Adrenal gland (tissue), 12 donors: ENCODE results near the gene HMG20B. TPM values are rescaled to one million over a fixed set of nuclear protein-coding genes. Genes with fewer than 3 reads are reported as not detected.

Source experiments
- DNase-seq, 7 donors: peaks; one replicate each; pipeline ENCODE4 v3.0.0-alpha.2; 2019 to 2020
- H3K27ac ChIP-seq, 5 donors: fragments of 200-600 bp; sonication (generic) in 4 of 5; 1 replicate in 3 of 5; 2 replicates in 2 of 5; pipeline versions ENCODE4 v1.5.1 to v1.8.0; 2016 to 2020; ENCODE audit warnings: mild to moderate bottlenecking in 1 of 5
- H3K27me3 ChIP-seq: fragments of 200-600 bp; 2 replicates; pipeline ENCODE4 v1.8.0; 2021
- H3K36me3 ChIP-seq, 2 donors: fragments of 200-600 bp; replicated peaks in 1 of 2; 1 replicate in 1 of 2; 2 replicates in 1 of 2; pipeline versions ENCODE4 v1.5.1 to v1.8.0; 2018 to 2022
- H3K4me1 ChIP-seq, 2 donors: fragments of 200-600 bp; replicated peaks in 1 of 2; 1 replicate in 1 of 2; 2 replicates in 1 of 2; pipeline versions ENCODE4 v1.5.1 to v1.8.0; 2018 to 2021
- H3K4me3 ChIP-seq, 4 donors: fragments of 200-600 bp; sonication (generic) in 3 of 4; one replicate each; pipeline ENCODE4 v1.5.1; 2016 to 2018
- H3K9me3 ChIP-seq, 3 donors: fragments of 200-600 bp; sonication (generic) in 1 of 3; replicated peaks in 1 of 3; 1 replicate in 2 of 3; 2 replicates in 1 of 3; pipeline versions ENCODE4 v1.5.1 to v1.8.0; 2016 to 2021
- POLR2A ChIP-seq, 2 donors: fragments of 450-650 bp; IDR thresholded peaks; one replicate each; pipeline ENCODE4 v1.6.1; 2017; ENCODE audit warnings: antibody characterized with exemption in 2 of 2, mild to moderate bottlenecking in 2 of 2, moderate library complexity in 1 of 2
- WGBS, 4 donors: extraction: QIAGEN DNeasy Blood & Tissue Kit in 2 of 4; methylation state at CpG; one replicate each; pipeline versions ENCODE4 v1.1.5 to v1.1.7; 2013 to 2017; 5-methylcytosine and 5-hydroxymethylcytosine counted together
- intact Hi-C, 2 donors: fragments of 100-400 bp; cut with DNase I; formaldehyde crosslinking; loops; one replicate each; pipeline versions ENCODE4 v1.14.1 to v1.15.0; 2022 to 2023
- polyA plus RNA-seq, 3 donors: library from polyadenylated mRNA; stranded (reverse); fragments of 200-250 nt in 2 of 3; fragments of 350-450 nt in 1 of 3; fragmentation: Illumina TruSeq in 1 of 3; extraction: RNeasy Lipid Tissue Mini Kit (QIAGEN cat#74804) in 1 of 3; gene quantifications; one replicate each; pipeline ENCODE4 v1.2.3, GENCODE V29; 2013 to 2014
- small RNA-seq, 2 donors: library from RNA; depleted of rRNA; stranded (forward); fragments of <200 nt; gene quantifications; one replicate each; pipeline ENCODE3, GENCODE V24; 2016
- total RNA-seq, 9 donors: library from RNA; depleted of rRNA in 4 of 9; stranded (reverse); fragments of >200 nt in 4 of 9; fragments of 120-200 nt in 1 of 9; fragmentation: NEBNext Ultra II Directional in 1 of 9; extraction: Animal tissue kit (Norgen Biotek cat#: 25700) in 1 of 9; gene quantifications; one replicate each; pipeline versions ENCODE4 v1.1.0 to v1.2.4, GENCODE V29; 2013 to 2023
- TF ChIP-seq, protein P1 (sequence below), 6 experiments: fragments of 450-650 bp in 4 of 6; fragments of 200-600 bp in 2 of 6; sonication (generic) in 1 of 6; IDR thresholded peaks; 1 replicate in 5 of 6; 2 replicates in 1 of 6; pipeline versions ENCODE4 v1.5.1 to v1.8.0; 2016 to 2021; ENCODE audit warnings: antibody characterized with exemption in 6 of 6, mild to moderate bottlenecking in 2 of 6, moderate library complexity in 1 of 6
- donor health status: healthy with polysubstance abuse.
- donor health status: Bipolar disorder and iron deficiency.
- donor health status: DM: yes; HTN: yes; CAD: no.
- donor health status: DM: no; HTN: no; CAD: no.
- donor health status: DM: no; HTN: no; CAD: no.
- donor health status: DM: yes; HTN: yes; CAD: no.

HMG20B gene
- total and polyA plus RNA-seq, 12 donors: 18.1 to 178 (median 102) TPM

DNA sequence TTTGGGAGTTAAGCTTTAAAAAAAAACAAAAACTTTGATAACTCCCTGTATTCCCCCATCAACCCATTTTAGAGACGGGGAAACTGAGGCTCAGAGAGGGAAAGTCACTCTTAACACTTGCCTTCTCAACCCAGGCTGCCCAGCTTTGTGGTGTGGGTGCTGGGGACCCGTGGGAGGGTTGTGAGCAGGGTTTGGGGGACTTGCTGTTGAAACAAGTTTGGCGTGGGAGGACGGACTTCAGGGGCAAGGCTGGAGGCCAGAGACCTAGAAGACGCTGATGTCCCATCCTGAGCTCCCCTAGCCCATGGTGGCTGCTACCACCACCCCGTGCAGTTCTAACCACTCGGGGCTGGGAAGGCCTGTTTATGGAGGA lies 54.6 kb downstream of the HMG20B start:
- intact Hi-C loops: loop anchor here in 1 of 2 donors (10.0 kb wide), 1 partner anchor 313 kb away; no protein-coding TSS in a partner anchor
- no peak for TF ChIP-seq POLR2A (IDR thresholded peaks at IDR 0.05)
- TF ChIP-seq, protein P1, sequence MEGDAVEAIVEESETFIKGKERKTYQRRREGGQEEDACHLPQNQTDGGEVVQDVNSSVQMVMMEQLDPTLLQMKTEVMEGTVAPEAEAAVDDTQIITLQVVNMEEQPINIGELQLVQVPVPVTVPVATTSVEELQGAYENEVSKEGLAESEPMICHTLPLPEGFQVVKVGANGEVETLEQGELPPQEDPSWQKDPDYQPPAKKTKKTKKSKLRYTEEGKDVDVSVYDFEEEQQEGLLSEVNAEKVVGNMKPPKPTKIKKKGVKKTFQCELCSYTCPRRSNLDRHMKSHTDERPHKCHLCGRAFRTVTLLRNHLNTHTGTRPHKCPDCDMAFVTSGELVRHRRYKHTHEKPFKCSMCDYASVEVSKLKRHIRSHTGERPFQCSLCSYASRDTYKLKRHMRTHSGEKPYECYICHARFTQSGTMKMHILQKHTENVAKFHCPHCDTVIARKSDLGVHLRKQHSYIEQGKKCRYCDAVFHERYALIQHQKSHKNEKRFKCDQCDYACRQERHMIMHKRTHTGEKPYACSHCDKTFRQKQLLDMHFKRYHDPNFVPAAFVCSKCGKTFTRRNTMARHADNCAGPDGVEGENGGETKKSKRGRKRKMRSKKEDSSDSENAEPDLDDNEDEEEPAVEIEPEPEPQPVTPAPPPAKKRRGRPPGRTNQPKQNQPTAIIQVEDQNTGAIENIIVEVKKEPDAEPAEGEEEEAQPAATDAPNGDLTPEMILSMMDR (IDR thresholded peaks at IDR 0.05): no peak
- 54 to 67% (median 60%) methylated on average over 7 of the region's 7 CpGs for WGBS, 4 donors
- Histone ChIP-seq H3K27ac (peak overlapping the region in 2 of 5 donors; percentile 91 to 96), H3K4me3 (no peak overlapping the region), H3K27me3 (no peaks in the 10 kb centered on the region), H3K36me3 (peaks cover 0 to 11% of the 10 kb centered on the region in 2 donors), H3K9me3 (no peaks in the 10 kb centered on the region), H3K4me1 (peaks cover 6 to 22% of the 10 kb centered on the region in 2 donors)
- no peak for DNase-seq

Small RNA genes within 50 kb of the gene (small RNA-seq; reads per million reads assigned to genes)
- gene AC005786.1: 0 reads per million in 2 donors

Other genes starting within 250 kb of the HMG20B start
- 100 to 1,000 TPM in 8 of 9 donors, 1 to 10 TPM in 1; 3.5 to 329 (median 214) TPM for gene NFIC, start 206.4 kb upstream of the HMG20B start, total RNA-seq
- gene NFIC, start 206.4 kb upstream of the HMG20B start, polyA plus RNA-seq: 100 to 1,000 TPM in 1 of 3 donors, 10 to 100 TPM in 2; 34.9 to 154 (median 69.2) TPM
- gene SMIM24, start 92.4 kb upstream of the HMG20B start, total RNA-seq: under 1 TPM in 1 of 9 donors, not detected in 8; 0.36 TPM
- gene SMIM24, start 92.4 kb upstream of the HMG20B start, polyA plus RNA-seq: under 1 TPM in 1 of 3 donors, not detected in 2; 0.48 TPM
- gene SMIM44, start 89.5 kb upstream of the HMG20B start, total RNA-seq: not detected
- gene SMIM44, start 89.5 kb upstream of the HMG20B start, polyA plus RNA-seq: not detected
- gene DOHH, start 72.3 kb upstream of the HMG20B start, total RNA-seq: 10 to 100 TPM in 7 of 9 donors, 1 to 10 TPM in 2; 8.4 to 22.8 (median 13.8) TPM
- 10 to 100 TPM in 2 of 3 donors, under 1 TPM in 1; 0.92 to 19.1 (median 13.5) TPM for gene DOHH, start 72.3 kb upstream of the HMG20B start, polyA plus RNA-seq
- 10 to 100 TPM; 17.9 to 85.0 (median 39.4) TPM for gene FZR1, start 66.6 kb upstream of the HMG20B start, total RNA-seq
- gene FZR1, start 66.6 kb upstream of the HMG20B start, polyA plus RNA-seq: 10 to 100 TPM; 24.4 to 59.1 (median 26.4) TPM
- 1 to 10 TPM in 3 of 9 donors, under 1 TPM in 2, not detected in 4; 0.68 to 3.6 (median 1.4) TPM for gene TEKTIP1, start 33.8 kb upstream of the HMG20B start, total RNA-seq
- gene TEKTIP1, start 33.8 kb upstream of the HMG20B start, polyA plus RNA-seq: 1 to 10 TPM in 2 of 3 donors, not detected in 1; 1.1 to 3.5 TPM
- gene MFSD12, start 15.4 kb upstream of the HMG20B start, total RNA-seq: 100 to 1,000 TPM in 2 of 9 donors, 10 to 100 TPM in 7; 23.2 to 123 (median 64.6) TPM
- gene MFSD12, start 15.4 kb upstream of the HMG20B start, polyA plus RNA-seq: 10 to 100 TPM; 18.5 to 89.3 (median 48.5) TPM
- gene GIPC3, start 12.5 kb downstream of the HMG20B start, total RNA-seq: 1 to 10 TPM in 8 of 9 donors, under 1 TPM in 1; 0.33 to 5.9 (median 3.3) TPM
- 1 to 10 TPM; 1.6 to 4.9 (median 2.6) TPM for gene GIPC3, start 12.5 kb downstream of the HMG20B start, polyA plus RNA-seq
- 10 to 100 TPM in 7 of 9 donors, 1 to 10 TPM in 2; 4.7 to 25.5 (median 16.5) TPM for gene TBXA2R, start 33.9 kb downstream of the HMG20B start, total RNA-seq
- 1 to 10 TPM; 5.2 to 6.9 (median 6.2) TPM for gene TBXA2R, start 33.9 kb downstream of the HMG20B start, polyA plus RNA-seq
- gene CACTIN, start 53.8 kb downstream of the HMG20B start, total RNA-seq: 10 to 100 TPM; 13.3 to 78.4 (median 22.8) TPM
- 10 to 100 TPM in 2 of 3 donors, 1 to 10 TPM in 1; 5.0 to 39.0 (median 21.9) TPM for gene CACTIN, start 53.8 kb downstream of the HMG20B start, polyA plus RNA-seq
- 10 to 100 TPM in 8 of 9 donors, 1 to 10 TPM in 1; 4.0 to 44.7 (median 31.1) TPM for gene PIP5K1C, start 127.5 kb downstream of the HMG20B start, total RNA-seq
- gene PIP5K1C, start 127.5 kb downstream of the HMG20B start, polyA plus RNA-seq: 10 to 100 TPM in 2 of 3 donors, 1 to 10 TPM in 1; 8.8 to 31.6 (median 18.6) TPM
- gene TJP3, start 135.4 kb downstream of the HMG20B start, total RNA-seq: 1 to 10 TPM in 1 of 9 donors, under 1 TPM in 4, not detected in 4; 0.14 to 2.5 (median 0.27) TPM
- under 1 TPM in 1 of 3 donors, not detected in 2; 0.07 TPM for gene TJP3, start 135.4 kb downstream of the HMG20B start, polyA plus RNA-seq
- gene APBA3, start 188.7 kb downstream of the HMG20B start, total RNA-seq: 10 to 100 TPM; 11.1 to 35.6 (median 20.5) TPM
- gene APBA3, start 188.7 kb downstream of the HMG20B start, polyA plus RNA-seq: 10 to 100 TPM in 2 of 3 donors, 1 to 10 TPM in 1; 2.6 to 43.8 (median 24.0) TPM
- 100 to 1,000 TPM in 7 of 9 donors, 10 to 100 TPM in 2; 83.2 to 229 (median 107) TPM for gene MRPL54, start 189.7 kb downstream of the HMG20B start, total RNA-seq
- 100 to 1,000 TPM in 1 of 3 donors, 10 to 100 TPM in 2; 60.2 to 172 (median 100.0) TPM for gene MRPL54, start 189.7 kb downstream of the HMG20B start, polyA plus RNA-seq
- gene RAX2, start 199.3 kb downstream of the HMG20B start, total RNA-seq: not detected
- gene RAX2, start 199.3 kb downstream of the HMG20B start, polyA plus RNA-seq: not detected
- gene MATK, start 213.4 kb downstream of the HMG20B start, total RNA-seq: 1 to 10 TPM in 5 of 9 donors, under 1 TPM in 4; 0.72 to 3.3 (median 1.2) TPM
- 10 to 100 TPM in 1 of 3 donors, 1 to 10 TPM in 1, under 1 TPM in 1; 0.26 to 20.7 (median 3.5) TPM for gene MATK, start 213.4 kb downstream of the HMG20B start, polyA plus RNA-seq